Smooth muscle cell (in vitro differentiated cells): ENCODE data around the gene CSNK1G3. TPM values are rescaled to one million over a fixed set of nuclear protein-coding genes. Genes with fewer than 3 reads are reported as not detected.

Experiments
- DNase-seq: peaks from one replicate; lab custom pipeline; 2025; ENCODE audit not compliant: unreplicated experiment; lab: John Stamatoyannopoulos, UW
- H2AFZ ChIP-seq: fragments of 200-600 bp; sonication (generic); 2 replicates; pipeline ENCODE4 v1.6.0; 2016; ENCODE audit warnings: antibody characterized with exemption, low read depth, mild to moderate bottlenecking
- H3F3A ChIP-seq: fragments of 200-600 bp; sonication (generic); 2 replicates; pipeline ENCODE4 v1.6.0; 2017; ENCODE audit warnings: antibody characterized with exemption, low read depth
- H3K27ac ChIP-seq: fragments of 200-600 bp; sonication (generic); 2 replicates; pipeline ENCODE4 v1.5.1; 2016; ENCODE audit warnings: low read depth, mild to moderate bottlenecking
- H3K27me3 ChIP-seq: fragments of 200-600 bp; sonication (generic); 2 replicates; pipeline ENCODE4 v1.6.1; 2016; ENCODE audit warnings: low read depth, mild to moderate bottlenecking
- H3K36me3 ChIP-seq: fragments of 200-600 bp; sonication (generic); 2 replicates; pipeline ENCODE4 v1.5.1; 2016; ENCODE audit warnings: low read depth
- H3K4me1 ChIP-seq: fragments of 200-600 bp; sonication (generic); 2 replicates; pipeline ENCODE4 v1.5.1; 2016; ENCODE audit warnings: low read depth
- H3K4me2 ChIP-seq: fragments of 200-600 bp; sonication (generic); 2 replicates; pipeline ENCODE4 v1.6.0; 2016; ENCODE audit warnings: mild to moderate bottlenecking
- H3K4me3 ChIP-seq: fragments of 200-600 bp; sonication (generic); 2 replicates; pipeline ENCODE4 v1.5.1; 2016; ENCODE audit warnings: mild to moderate bottlenecking
- H3K79me2 ChIP-seq: fragments of 200-600 bp; sonication (generic); 2 replicates; pipeline ENCODE4 v1.6.0; 2016; ENCODE audit warnings: low read depth, mild to moderate bottlenecking
- H3K9ac ChIP-seq: fragments of 200-600 bp; sonication (generic); 2 replicates; pipeline ENCODE4 v1.6.0; 2016; ENCODE audit warnings: low read depth
- H3K9me3 ChIP-seq: fragments of 200-600 bp; sonication (generic); replicated peaks from 2 replicates; pipeline ENCODE4 v1.5.1; 2016; ENCODE audit warnings: low read depth
- H4K20me1 ChIP-seq: fragments of 200-600 bp; sonication (generic); 2 replicates; pipeline ENCODE4 v1.6.0; 2016; ENCODE audit warnings: low read depth
- CTCF ChIP-seq: fragments of 200-600 bp; sonication (generic); IDR thresholded peaks from 2 replicates; pipeline ENCODE4 v1.5.1; 2017; ENCODE audit warnings: borderline replicate concordance, mild to moderate bottlenecking, antibody characterized with exemption; ENCODE audit not compliant: insufficient read depth, poor library complexity, severe bottlenecking
- WGBS: methylation state at CpG from one replicate; pipeline ENCODE4 v1.1.7; 2016; ENCODE audit warnings: low lambda C conversion rate; 5-methylcytosine and 5-hydroxymethylcytosine counted together
- polyA plus RNA-seq: library from polyadenylated mRNA; unstranded; fragments of >200 nt; fragmentation: Nextera tagmentation; extraction: Ambion mirVana; gene quantifications from 2 replicates; pipeline ENCODE4 v1.2.1, GENCODE V29; 2016
- total RNA-seq: library from RNA; depleted of rRNA; stranded (reverse); fragments of >200 nt; gene quantifications from 2 replicates; pipeline ENCODE4 v1.2.3, GENCODE V29; 2014

CSNK1G3 gene
- total and polyA plus RNA-seq, 2 experiments from 2014 or later: 25.9 to 68.3 TPM

GRCh38 chr5:123474228-123474627 lies 37.7 kb upstream of the CSNK1G3 start:
- Histone ChIP-seq H3K9me3 (no peaks in the 10 kb centered on the region), H4K20me1 (no peaks in the 10 kb centered on the region), H3K4me3 (no peak overlapping the region), H2AFZ (no peak overlapping the region), H3K36me3 (no peaks in the 10 kb centered on the region), H3K4me2 (no peak overlapping the region), H3K79me2 (no peaks in the 10 kb centered on the region), H3F3A (no peaks in the 10 kb centered on the region), H3K27ac (no peak overlapping the region), H3K4me1 (no peaks in the 10 kb centered on the region), H3K9ac (no peak overlapping the region), H3K27me3 (peaks cover 4% of the 10 kb centered on the region)
- no peak for TF ChIP-seq CTCF
- DNase-seq: no peak

- Histone ChIP-seq H3K36me3 (no peaks in the 10 kb centered on the region), H2AFZ (no peak overlapping the region), H3K4me2 (no peak overlapping the region), H3K79me2 (no peaks in the 10 kb centered on the region), H3F3A (no peaks in the 10 kb centered on the region), H3K9me3 (no peaks in the 10 kb centered on the region), H3K4me1 (no peaks in the 10 kb centered on the region), H4K20me1 (no peaks in the 10 kb centered on the region), H3K27me3 (peaks cover 4% of the 10 kb centered on the region), H3K4me3 (no peak overlapping the region), H3K9ac (no peak overlapping the region), H3K27ac (no peak overlapping the region)
- DNase-seq: no peak
- TF ChIP-seq CTCF: no peak
- WGBS: 92% methylated on average over 1 of the region's 1 CpG
These were observed 35.2 kb upstream of the CSNK1G3 start for GRCh38 chr5:123476731-123477130.

DNA sequence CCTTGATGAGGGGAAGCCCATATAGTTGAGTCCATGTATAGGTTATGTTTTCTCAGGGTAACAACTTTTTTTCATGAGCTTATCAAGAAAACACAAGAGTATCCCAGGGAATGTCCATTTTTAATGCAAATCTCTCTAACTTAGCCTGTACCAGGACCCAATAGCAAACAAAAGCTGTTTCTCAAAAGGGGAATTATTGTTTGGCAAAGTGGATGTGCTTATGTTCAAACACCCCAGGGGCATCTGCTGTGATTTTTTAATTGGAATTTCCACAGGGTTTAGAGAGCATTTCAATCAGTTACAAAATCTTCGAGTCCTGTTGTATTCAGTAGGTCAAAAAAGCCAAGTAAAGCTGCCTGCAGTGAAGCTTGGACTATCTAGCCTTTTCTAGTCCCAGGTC lies 33.4 kb upstream of the CSNK1G3 start:
- whole genome bisulfite sequencing: 85% methylated on average over 1 of the region's 1 CpG

More for the DNA sequence above, 33.4 kb upstream of the CSNK1G3 start:
- no peaks in the 10 kb centered on the region for H3K4me1 ChIP-seq
- H3K4me3 ChIP-seq: no peak overlapping the region
- no peak overlapping the region for H3K9ac ChIP-seq
- H3K4me2 ChIP-seq: no peak overlapping the region
- DNase-seq: no peak
- no peaks in the 10 kb centered on the region for H3K9me3 ChIP-seq
- no peaks in the 10 kb centered on the region for H3K36me3 ChIP-seq
- H2AFZ ChIP-seq: no peak overlapping the region
- H3K79me2 ChIP-seq: no peaks in the 10 kb centered on the region
- H3F3A ChIP-seq: no peaks in the 10 kb centered on the region
- H3K27ac ChIP-seq: no peak overlapping the region
- peaks cover 4% of the 10 kb centered on the region for H3K27me3 ChIP-seq
- no peak for TF ChIP-seq CTCF
- H4K20me1 ChIP-seq: no peaks in the 10 kb centered on the region
